HG03139 (cell line): ENCODE data around the gene NEU4.
"Not testable (repeated sequence)": the region's sequence is repeated elsewhere in the genome, so short reads cannot be mapped to it uniquely, and the experiment has no call there.

Source experiments
- ATAC-seq: cut with Tn5 transposase; IDR thresholded peaks from one replicate; pipeline ENCODE4 v1.9.1; 2021; ENCODE audit not compliant: unreplicated experiment

NEU4 gene

DNA sequence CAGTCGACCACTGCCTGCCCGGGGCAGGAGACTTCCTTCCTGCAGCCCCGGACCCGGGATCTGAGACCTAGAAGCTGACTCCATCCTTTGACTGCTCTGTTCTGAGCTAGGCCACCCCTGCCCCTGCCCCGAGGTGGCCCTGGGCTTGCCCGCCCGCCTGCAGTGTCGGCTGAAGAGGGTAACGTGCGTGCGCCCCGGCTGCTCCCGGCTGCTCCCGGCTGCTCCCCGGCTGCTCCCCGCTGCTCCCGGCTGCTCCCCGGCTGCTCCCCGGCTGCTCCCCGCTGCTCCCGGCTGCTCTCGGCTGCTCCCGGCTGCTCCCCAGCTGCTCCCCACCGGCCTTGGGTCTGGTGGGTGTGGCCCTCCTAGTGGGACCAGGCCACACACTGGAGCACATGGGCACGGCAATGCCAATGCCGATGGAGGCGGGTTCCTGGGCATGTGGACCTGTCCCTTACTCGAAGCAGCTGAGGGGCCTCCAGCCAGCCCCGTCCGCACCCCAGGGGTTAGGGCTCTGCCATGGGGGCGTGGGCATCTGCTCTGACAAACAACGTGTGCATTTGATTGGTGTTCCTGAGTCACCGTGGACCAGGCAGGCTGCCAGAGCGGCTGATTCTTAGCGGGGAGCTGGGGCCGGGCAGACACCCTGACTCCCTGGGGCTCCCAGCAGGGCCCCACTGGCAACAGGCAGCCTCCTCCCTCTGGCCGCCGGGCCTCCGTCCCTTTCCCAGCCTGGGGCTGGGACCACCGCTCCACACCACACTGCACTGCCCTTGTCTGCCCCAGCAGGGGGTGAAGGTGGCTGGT lies 34.4 kb upstream of the NEU4 start:
- no peak for ATAC-seq

- no peak for ATAC-seq
Measured at GRCh38 chr2:241775223-241776177, 33.5 kb upstream of the NEU4 start.

- ATAC-seq, result no peak
Measured at GRCh38 chr2:241776336-241777169, 32.4 kb upstream of the NEU4 start, which contains the start of gene GAL3ST2. Gene GAL3ST2 (plus strand): TSS chr2:241776822. CDS start chr2:241776956, 134 bp downstream.

- no peak for ATAC-seq
Measured at GRCh38 chr2:241777170-241777685, 31.8 kb upstream of the NEU4 start.

DNA sequence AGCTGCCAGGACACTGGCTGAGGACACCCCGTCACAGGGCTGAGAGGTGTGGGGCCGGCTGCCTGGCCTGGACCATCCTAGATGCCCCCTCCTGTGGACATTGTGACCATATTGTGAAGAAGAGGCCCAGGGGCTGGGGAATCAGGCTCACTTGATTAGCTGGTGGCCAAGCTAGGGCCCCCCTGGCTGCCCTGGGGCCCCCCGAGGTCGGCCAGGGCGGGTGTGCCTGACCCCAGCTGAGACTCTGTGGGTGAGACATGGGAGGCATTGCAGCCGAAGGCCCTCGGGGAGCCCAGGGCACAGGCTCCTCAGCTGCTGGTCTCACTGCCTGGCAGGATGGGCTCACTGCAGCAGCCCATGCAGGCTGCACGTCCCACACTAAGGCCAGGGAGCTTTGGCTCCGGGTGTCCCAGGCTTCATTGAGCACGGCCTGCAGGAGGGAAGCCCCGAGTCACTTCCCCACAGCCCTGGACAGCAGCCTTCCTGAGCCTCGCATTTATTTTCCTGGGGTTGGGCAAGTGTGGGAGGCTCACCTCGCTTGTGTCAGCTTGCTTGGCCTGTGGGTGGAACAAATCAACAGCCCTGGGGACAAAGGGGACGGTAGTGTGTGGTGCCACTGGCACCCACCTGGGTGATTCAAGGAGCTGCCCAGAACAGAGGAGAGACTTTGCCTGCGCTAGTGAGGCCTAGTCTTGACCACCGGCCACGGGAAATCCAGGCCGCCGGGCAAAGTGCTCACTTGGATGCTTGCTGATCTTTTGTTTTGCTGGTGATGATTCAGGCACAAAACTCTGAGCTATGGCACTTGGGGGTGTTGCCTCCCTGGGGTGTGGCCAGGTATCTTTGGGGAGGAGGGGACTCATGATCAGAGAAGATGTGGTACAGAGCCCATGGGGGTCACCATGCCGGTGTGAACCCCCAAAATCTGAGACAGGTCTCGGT lies 31.0 kb upstream of the NEU4 start:
- no peak for ATAC-seq

DNA sequence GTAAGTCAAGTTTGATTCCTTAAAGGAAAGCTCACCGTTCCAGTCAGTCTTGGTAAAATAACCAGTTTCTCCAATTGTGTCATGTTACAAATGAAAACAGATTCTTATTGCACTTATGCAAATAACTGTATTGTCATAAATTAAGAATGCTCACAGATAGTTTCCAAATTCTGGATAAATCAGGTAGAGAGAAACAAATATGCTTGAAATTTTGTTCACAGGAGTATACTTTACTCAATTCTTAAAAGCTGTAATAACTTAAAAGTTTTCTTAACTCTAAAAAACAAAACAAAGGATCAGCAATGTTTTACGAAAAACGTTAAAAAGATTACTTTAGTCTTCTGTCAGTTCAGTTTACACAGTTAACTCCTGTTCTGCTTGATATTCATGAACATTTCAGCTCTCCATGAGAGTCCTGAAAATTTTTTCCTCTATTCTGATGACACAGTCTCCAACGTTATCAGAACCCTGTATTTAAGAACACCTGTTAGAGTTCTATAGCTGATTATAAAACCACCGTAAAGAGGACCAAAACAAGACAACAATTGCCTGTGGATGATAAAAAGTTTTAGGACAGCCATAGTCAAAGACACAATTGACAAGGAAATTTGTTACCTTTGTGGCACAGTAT lies 27.9 kb upstream of the NEU4 start:
- ATAC-seq, result no peak

- ATAC-seq, result not testable (repeated sequence)
Measured at GRCh38 chr2:241782053-241782452, 26.9 kb upstream of the NEU4 start.

DNA sequence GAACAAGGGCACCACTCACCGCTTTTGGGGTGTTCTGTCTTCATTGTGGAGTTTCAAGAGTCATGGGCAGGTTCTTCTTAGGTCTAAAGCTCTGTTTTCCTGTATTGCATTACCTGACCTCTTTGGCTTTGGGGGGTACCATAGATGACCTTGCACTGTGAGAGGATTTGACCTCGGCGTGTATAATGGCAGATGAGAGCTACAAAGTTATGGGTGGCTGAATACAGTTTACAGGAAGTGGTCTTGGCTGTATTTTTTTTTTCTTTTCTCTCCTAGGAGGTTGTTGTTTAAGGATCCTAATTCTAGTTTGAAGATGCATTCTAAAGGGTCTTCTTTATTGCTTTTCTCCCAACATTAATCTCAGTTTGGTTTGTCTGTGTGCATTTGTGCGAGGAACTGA lies 20.9 kb upstream of the NEU4 start:
- no peak for ATAC-seq

DNA sequence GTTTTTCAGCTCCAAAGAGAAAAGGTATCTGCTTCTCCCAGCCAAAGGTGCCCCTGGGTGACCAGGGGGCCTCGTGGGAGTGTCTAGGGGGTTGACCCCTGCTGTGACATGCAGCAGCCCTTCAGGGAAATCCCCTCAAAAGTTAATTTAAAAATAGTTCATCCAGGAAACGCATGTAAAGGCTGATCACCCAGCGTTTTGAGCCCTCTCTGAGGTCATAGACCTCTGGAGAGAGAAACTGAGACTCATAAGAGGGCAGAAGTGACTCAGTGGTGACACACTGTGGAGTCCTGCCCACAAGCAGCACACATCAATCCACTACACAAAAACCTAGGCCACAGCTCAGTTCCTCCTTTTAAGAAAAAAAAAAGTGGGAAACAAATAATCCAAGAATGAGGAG lies 20.4 kb upstream of the NEU4 start:
- ATAC-seq, result no peak

GRCh38 chr2:241791385-241791784 lies 17.6 kb upstream of the NEU4 start:
- not testable (repeated sequence) for ATAC-seq

DNA sequence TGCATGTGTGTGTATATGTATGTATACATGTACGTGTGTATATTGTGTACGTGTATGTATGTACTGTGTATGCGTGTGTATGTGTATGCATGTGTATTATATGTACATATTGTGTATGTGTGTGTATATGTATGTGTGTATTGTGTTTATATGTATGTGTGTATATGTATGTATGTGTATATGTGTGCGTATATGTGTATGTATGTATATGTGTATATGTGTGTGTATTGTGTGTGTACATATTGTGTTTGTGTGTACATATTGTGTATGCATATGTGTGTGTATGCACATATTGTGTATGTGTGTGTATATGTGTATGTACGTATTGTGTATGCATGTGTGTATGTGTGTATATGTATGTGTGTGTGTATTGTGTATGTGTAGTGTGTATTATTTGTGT lies 15.6 kb upstream of the NEU4 start:
- ATAC-seq, result no peak

DNA sequence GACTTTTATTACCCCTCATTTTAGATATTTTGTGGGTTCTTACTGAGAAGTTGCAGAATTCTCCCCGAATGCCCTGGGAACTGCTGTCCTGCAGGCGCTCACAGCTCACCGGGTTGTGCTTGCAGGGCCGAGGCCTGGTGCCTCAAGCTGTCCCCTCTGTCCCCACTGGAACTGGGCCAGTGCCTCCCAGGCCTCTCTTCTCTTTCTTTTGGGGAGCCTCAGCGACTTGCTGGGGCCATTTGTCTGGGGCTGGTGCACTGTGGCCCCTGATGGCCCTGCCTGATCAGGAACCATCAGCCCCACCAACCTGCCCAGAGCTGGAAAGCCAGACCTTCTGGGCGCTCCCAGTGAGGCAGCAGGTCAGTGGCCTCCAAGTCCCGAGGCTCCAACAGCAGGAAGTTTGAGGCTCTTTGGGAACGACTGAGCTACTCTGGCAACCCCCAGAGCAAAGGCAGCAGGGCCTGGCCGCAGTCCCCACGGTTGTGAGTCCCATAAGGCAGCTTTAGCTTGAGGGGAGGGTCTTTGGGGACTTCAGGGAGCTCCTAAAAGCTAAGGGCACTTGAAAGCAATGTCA lies 14.7 kb upstream of the NEU4 start:
- ATAC-seq, result no peak

GRCh38 chr2:241795021-241795999 lies 13.7 kb upstream of the NEU4 start:
- ATAC-seq, result no peak

GRCh38 chr2:241796209-241796608 lies 12.8 kb upstream of the NEU4 start:
- ATAC-seq, result no peak

DNA sequence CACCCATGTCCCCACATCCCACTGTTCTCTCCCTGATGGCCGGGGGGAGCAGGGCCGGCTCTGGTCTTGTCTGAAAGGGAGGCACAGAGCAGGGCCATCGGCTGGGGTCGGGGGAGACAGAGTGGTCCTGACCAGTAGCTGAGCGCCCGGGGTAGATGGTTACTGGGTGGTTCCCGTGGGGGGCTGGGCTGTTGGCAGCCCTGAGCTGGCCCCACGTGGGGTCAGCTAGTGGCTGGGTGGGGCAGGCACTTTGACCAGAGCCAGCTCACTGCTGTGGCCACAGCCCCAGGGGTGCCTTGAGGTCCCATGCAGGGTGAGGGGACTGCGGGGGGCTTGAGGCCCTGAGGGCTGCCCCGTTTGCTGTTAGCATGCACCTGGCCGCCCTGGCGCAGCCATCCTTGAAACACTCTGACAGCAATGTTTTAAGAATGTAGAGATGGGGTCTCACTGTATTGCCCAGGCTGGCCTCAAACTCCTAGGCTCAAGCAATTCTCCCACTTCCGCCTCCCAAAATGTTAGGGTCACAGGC lies 12.3 kb upstream of the NEU4 start:
- ATAC-seq, result no peak

- no peak for ATAC-seq
Measured at GRCh38 chr2:241797441-241798080, 11.4 kb upstream of the NEU4 start.

GRCh38 chr2:241798081-241798630 lies 10.8 kb upstream of the NEU4 start:
- ATAC-seq, result no peak
